GM12801 (cell line): ENCODE measurements around the gene KCNE5.

Source experiments
- CTCF ChIP-seq: IDR thresholded peaks from one replicate; pipeline ENCODE4 v1.5.1; 2011; ENCODE audit warnings: control low read depth; ENCODE audit not compliant: insufficient read length; ENCODE audit errors: extremely low read depth

KCNE5 gene

GRCh38 chrX:109578916-109579315 lies 46.1 kb downstream of the KCNE5 start:
- TF ChIP-seq CTCF, result no peak

- no peak for TF ChIP-seq CTCF
These were observed 47.9 kb downstream of the KCNE5 start for GRCh38 chrX:109577055-109577454.
